ENCODE measurements around the gene LUC7L3. TPM values are rescaled to one million over a fixed set of nuclear protein-coding genes. Genes with fewer than 3 reads are reported as not detected.

Gene LUC7L3
- total RNA-seq, 4 donors from 2014 or later: 44.2 to 88.7 (median 55.2) TPM

- ATAC-seq (ENCODE audit: low FRiP score) (no peak), DNase-seq (ENCODE audit: low spot score) (no peak)
- TF ChIP-seq CTCF (IDR thresholded peaks at IDR 0.05): no peak
Observed at GRCh38 chr17:50765454-50766221, 46.2 kb downstream of the LUC7L3 start.

- ATAC-seq (ENCODE audit: low FRiP score) (no peak), DNase-seq (ENCODE audit: low spot score) (no peak)
- no peak for TF ChIP-seq CTCF (IDR thresholded peaks at IDR 0.05)
Observed at GRCh38 chr17:50766222-50767023, 47.0 kb downstream of the LUC7L3 start.

GRCh38 chr17:50767030-50767429 is 47.6 kb downstream of the LUC7L3 start:
- TF ChIP-seq CTCF (IDR thresholded peaks at IDR 0.05): no peak
- no peak for ATAC-seq (ENCODE audit: low FRiP score)
- DNase-seq (ENCODE audit: low spot score): no peak

GRCh38 chr17:50767446-50767845 is 48.0 kb downstream of the LUC7L3 start, which contains the start of gene ANKRD40CL:
ANKRD40CL (minus strand) TSS chr17:50767518; CDS start chr17:50766913, 605 bp downstream.
- no peak for ATAC-seq (ENCODE audit: low FRiP score)

GRCh38 chr17:50768346-50768761 is 49.0 kb downstream of the LUC7L3 start:
- TF ChIP-seq CTCF (IDR thresholded peaks at IDR 0.05): no peak
- ATAC-seq (ENCODE audit: low FRiP score): no peak
- no peak for DNase-seq (ENCODE audit: low spot score)

More at GRCh38 chr17:50767446-50767845, 48.0 kb downstream of the LUC7L3 start, which contains the start of gene ANKRD40CL:
- no peak for DNase-seq (ENCODE audit: low spot score)
- TF ChIP-seq CTCF (IDR thresholded peaks at IDR 0.05): no peak

- DNase-seq (ENCODE audit: low spot score) (no peak), ATAC-seq (ENCODE audit: low FRiP score) (no peak)
- no peak for TF ChIP-seq CTCF (IDR thresholded peaks at IDR 0.05)
Observed at GRCh38 chr17:50769884-50770283, 50.5 kb downstream of the LUC7L3 start.
